ENCODE measurements around the gene TAF5.

DNA sequence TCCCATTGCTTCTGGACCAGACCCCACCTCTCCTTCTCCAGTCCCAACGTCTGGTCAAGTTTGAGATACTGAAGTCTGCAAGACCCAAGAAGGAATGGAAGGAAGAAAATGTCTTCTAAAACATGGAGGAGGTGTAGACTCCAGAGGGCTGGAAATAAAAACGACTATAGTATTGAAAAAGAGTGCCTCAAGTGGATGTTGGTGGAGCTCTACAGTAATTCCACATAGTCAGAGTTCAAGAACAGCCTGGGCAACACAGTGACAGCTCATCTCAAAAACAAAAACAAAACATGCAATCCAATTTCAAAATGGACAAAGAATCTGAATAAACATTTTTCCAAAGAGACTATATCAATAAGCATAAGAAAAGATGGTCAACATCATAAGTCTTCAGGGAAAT lies 14.5 kb upstream of the TAF5 start:
- no peak for TF ChIP-seq CREB1 (CRISPR knock-in tag; IDR thresholded peaks at IDR 0.05; ENCODE audit: low read depth)
- no peak for TF ChIP-seq POLR2AphosphoS5 (IDR thresholded peaks at IDR 0.05; ENCODE audit: low read depth)
- TF ChIP-seq, protein P1, sequence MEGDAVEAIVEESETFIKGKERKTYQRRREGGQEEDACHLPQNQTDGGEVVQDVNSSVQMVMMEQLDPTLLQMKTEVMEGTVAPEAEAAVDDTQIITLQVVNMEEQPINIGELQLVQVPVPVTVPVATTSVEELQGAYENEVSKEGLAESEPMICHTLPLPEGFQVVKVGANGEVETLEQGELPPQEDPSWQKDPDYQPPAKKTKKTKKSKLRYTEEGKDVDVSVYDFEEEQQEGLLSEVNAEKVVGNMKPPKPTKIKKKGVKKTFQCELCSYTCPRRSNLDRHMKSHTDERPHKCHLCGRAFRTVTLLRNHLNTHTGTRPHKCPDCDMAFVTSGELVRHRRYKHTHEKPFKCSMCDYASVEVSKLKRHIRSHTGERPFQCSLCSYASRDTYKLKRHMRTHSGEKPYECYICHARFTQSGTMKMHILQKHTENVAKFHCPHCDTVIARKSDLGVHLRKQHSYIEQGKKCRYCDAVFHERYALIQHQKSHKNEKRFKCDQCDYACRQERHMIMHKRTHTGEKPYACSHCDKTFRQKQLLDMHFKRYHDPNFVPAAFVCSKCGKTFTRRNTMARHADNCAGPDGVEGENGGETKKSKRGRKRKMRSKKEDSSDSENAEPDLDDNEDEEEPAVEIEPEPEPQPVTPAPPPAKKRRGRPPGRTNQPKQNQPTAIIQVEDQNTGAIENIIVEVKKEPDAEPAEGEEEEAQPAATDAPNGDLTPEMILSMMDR (conservative IDR thresholded peaks at IDR 0.05; ENCODE audit: low read depth in 2 of 2) = 0 out of 4 replicates have a peak, but pooled peaks have one; percentile 6 to 19
